HG02973 (cell line): ENCODE data around the gene SIL1.
"Not testable (repeated sequence)": the region's sequence is repeated elsewhere in the genome, so short reads cannot be mapped to it uniquely, and the experiment has no call there.

Source experiments
- ATAC-seq: cut with Tn5 transposase; IDR thresholded peaks from one replicate; pipeline ENCODE4 v1.9.1; 2021; ENCODE audit warnings: moderate library complexity; ENCODE audit not compliant: unreplicated experiment

SIL1 gene

GRCh38 chr5:138929571-138929955, 268.6 kb downstream of the SIL1 start:
- ATAC-seq = no peak

- no peak for ATAC-seq
These were observed 270.2 kb downstream of the SIL1 start for GRCh38 chr5:138927979-138928378.

- no peak for ATAC-seq
These were observed 270.6 kb downstream of the SIL1 start for GRCh38 chr5:138927544-138927943.

GRCh38 chr5:138926688-138927448, 271.3 kb downstream of the SIL1 start:
- ATAC-seq = no peak

- no peak for ATAC-seq
These were observed 271.9 kb downstream of the SIL1 start for GRCh38 chr5:138926257-138926656.

- ATAC-seq = no peak
These were observed 273.0 kb downstream of the SIL1 start for GRCh38 chr5:138925090-138925635.

GRCh38 chr5:138922494-138922893, 275.7 kb downstream of the SIL1 start:
- no peak for ATAC-seq

- not testable (repeated sequence) for ATAC-seq
These were observed 276.8 kb downstream of the SIL1 start for GRCh38 chr5:138921362-138921761.

GRCh38 chr5:138920181-138920580, 278.0 kb downstream of the SIL1 start:
- no peak for ATAC-seq

- no peak for ATAC-seq
These were observed 279.5 kb downstream of the SIL1 start for GRCh38 chr5:138918686-138919085.

GRCh38 chr5:138914338-138914737, 283.8 kb downstream of the SIL1 start:
- no peak for ATAC-seq

GRCh38 chr5:138913773-138914172, 284.4 kb downstream of the SIL1 start:
- ATAC-seq = no peak

GRCh38 chr5:138912093-138912492, 286.1 kb downstream of the SIL1 start:
- ATAC-seq = no peak

GRCh38 chr5:138911441-138911840, 286.7 kb downstream of the SIL1 start:
- ATAC-seq = no peak

GRCh38 chr5:138910546-138911185, 287.5 kb downstream of the SIL1 start:
- ATAC-seq = no peak

GRCh38 chr5:138909734-138910133, 288.4 kb downstream of the SIL1 start:
- ATAC-seq = no peak

GRCh38 chr5:138905541-138905940, 292.6 kb downstream of the SIL1 start:
- ATAC-seq = no peak

- ATAC-seq = no peak
These were observed 294.9 kb downstream of the SIL1 start for GRCh38 chr5:138903130-138903775.

GRCh38 chr5:138901716-138902115, 296.5 kb downstream of the SIL1 start:
- ATAC-seq = no peak

GRCh38 chr5:138900281-138900965, 297.7 kb downstream of the SIL1 start:
- no peak for ATAC-seq

- ATAC-seq = no peak
These were observed 299.4 kb downstream of the SIL1 start for GRCh38 chr5:138898742-138899141.
